ENCODE measurements around the gene COBLL1. TPM values are rescaled to one million over a fixed set of nuclear protein-coding genes. Genes with fewer than 3 reads are reported as not detected.

COBLL1 gene
- total and polyA plus RNA-seq, 8 donors: 11.8 to 129 (median 58.3) TPM

DNA sequence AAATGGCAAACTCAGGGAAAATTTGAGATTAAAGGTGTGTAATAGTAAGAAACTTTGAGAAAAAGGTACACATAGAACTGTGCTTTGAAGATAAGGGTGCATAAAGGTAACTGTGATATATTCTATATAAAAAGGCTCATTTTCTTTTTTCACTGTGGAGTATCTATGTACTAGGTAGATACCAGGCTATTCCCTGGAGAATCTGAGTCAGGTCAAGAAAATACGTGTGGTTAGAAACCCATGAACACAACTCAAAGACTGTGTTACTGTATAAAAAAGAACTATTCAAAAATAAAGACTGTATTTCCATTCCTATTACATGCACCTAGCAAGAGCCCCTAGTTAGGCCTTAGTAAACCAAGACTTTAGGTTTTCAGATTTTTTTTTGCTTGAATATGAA is 120.2 kb downstream of the COBLL1 start:
- no peak for DNase-seq
- WGBS, 5 donors: 70 to 83% (median 79%) methylated on average over 1 of the region's 1 CpG
- H3K4me3 ChIP-seq: no peak overlapping the region
- TF ChIP-seq POLR2AphosphoS5 (IDR thresholded peaks at IDR 0.05) (no peak), EP300 (IDR thresholded peaks at IDR 0.05) (no peak), POLR2A (IDR thresholded peaks at IDR 0.05) (no peak), CTCF (IDR thresholded peaks at IDR 0.05) (no peak)
- peaks cover 3 to 31% (median 20%) of the 10 kb centered on the region in 4 donors for H3K36me3 ChIP-seq
- peaks cover 0 to 13% (median 6%) of the 10 kb centered on the region in 4 donors for H3K4me1 ChIP-seq
- intact Hi-C loops (cut with DNase I; ENCODE audit: low total_unique reads): no loop called here
- no peaks in the 10 kb centered on the region for H3K27me3 ChIP-seq
- no peak overlapping the region for H3K27ac ChIP-seq
- no peaks in the 10 kb centered on the region for H3K9me3 ChIP-seq

GRCh38 chr2:164719996-164720941 is 121.4 kb downstream of the COBLL1 start:
- Histone ChIP-seq H3K9me3 (no peaks in the 10 kb centered on the region), H3K36me3 (peaks cover 3 to 31% (median 20%) of the 10 kb centered on the region in 4 donors), H3K27ac (no peak overlapping the region), H3K4me1 (peaks cover 0 to 16% (median 6%) of the 10 kb centered on the region in 4 donors), H3K27me3 (no peaks in the 10 kb centered on the region), H3K4me3 (no peak overlapping the region)
- intact Hi-C loops (cut with DNase I; ENCODE audit: low total_unique reads): no loop called here
- TF ChIP-seq POLR2AphosphoS5 (IDR thresholded peaks at IDR 0.05): no peak
- WGBS, 5 donors: 74 to 83% (median 80%) methylated on average over 3 of the region's 3 CpGs
- DNase-seq: no peak

GRCh38 chr2:164717000-164717803 is 124.4 kb downstream of the COBLL1 start:
- WGBS, 5 donors: 55 to 64% (median 58%) methylated on average over 6 of the region's 6 CpGs
- intact Hi-C loops (cut with DNase I; ENCODE audit: low total_unique reads): no loop called here
- no peak overlapping the region for H3K27ac ChIP-seq

GRCh38 chr2:164714471-164714870 is 127.2 kb downstream of the COBLL1 start:
- H3K9me3 ChIP-seq: no peaks in the 10 kb centered on the region
- peaks cover 0 to 52% (median 11%) of the 10 kb centered on the region in 4 donors for H3K4me1 ChIP-seq
- intact Hi-C loops (cut with DNase I; ENCODE audit: low total_unique reads): no loop called here
- H3K27ac ChIP-seq: no peak overlapping the region
- no peak overlapping the region for H3K4me3 ChIP-seq
- H3K27me3 ChIP-seq: no peaks in the 10 kb centered on the region
- WGBS, 5 donors: 19 to 63% (median 47%) methylated on average over 1 of the region's 1 CpG
- TF ChIP-seq POLR2A (IDR thresholded peaks at IDR 0.05): no peak
- TF ChIP-seq POLR2AphosphoS5 (IDR thresholded peaks at IDR 0.05): no peak
- no peak for TF ChIP-seq CTCF (IDR thresholded peaks at IDR 0.05)
- no peak for TF ChIP-seq EP300 (IDR thresholded peaks at IDR 0.05)
- H3K36me3 ChIP-seq: peaks cover 0 to 16% (median 13%) of the 10 kb centered on the region in 4 donors
- DNase-seq: no peak

More at GRCh38 chr2:164717000-164717803, 124.4 kb downstream of the COBLL1 start:
- Histone ChIP-seq H3K4me1 (peaks cover 0 to 33% (median 8%) of the 10 kb centered on the region in 4 donors), H3K27me3 (no peaks in the 10 kb centered on the region), H3K9me3 (no peaks in the 10 kb centered on the region), H3K4me3 (no peak overlapping the region), H3K36me3 (peaks cover 3 to 31% (median 19%) of the 10 kb centered on the region in 4 donors)
- DNase-seq: peak in 1 of 2 donors; percentile 61
- TF ChIP-seq POLR2A (IDR thresholded peaks at IDR 0.05) (no peak), CTCF (IDR thresholded peaks at IDR 0.05) (peak in 4 of 7 experiments; percentile 24 to 62 (median 48)), POLR2AphosphoS5 (IDR thresholded peaks at IDR 0.05) (no peak), EP300 (IDR thresholded peaks at IDR 0.05) (no peak)
